Neural cell (in vitro differentiated cells): Measurements from ENCODE around the gene SLC4A2. TPM values are rescaled to one million over a fixed set of nuclear protein-coding genes. Genes with fewer than 3 reads are reported as not detected.

ENCODE experiments used
- H2AFZ ChIP-seq: fragments of 200-600, 300-800 bp; sonication (generic), shearing (Covaris generic); 2 replicates; pipeline ENCODE4 v1.6.0; 2014; ENCODE audit warnings: low read depth, mild to moderate bottlenecking, antibody characterized with exemption, low read length, moderate library complexity
- H3F3A ChIP-seq: fragments of 200-600 bp; shearing (Covaris generic); 2 replicates; pipeline ENCODE4 v1.6.1; 2016; ENCODE audit warnings: mild to moderate bottlenecking, moderate library complexity, mixed read lengths, antibody characterized with exemption, low read length; ENCODE audit not compliant: insufficient read depth, poor library complexity, severe bottlenecking
- H3K27ac ChIP-seq: fragments of 200-600, 300-800 bp; sonication (generic), shearing (Covaris generic); 2 replicates; pipeline ENCODE4 v1.5.1; 2014; ENCODE audit warnings: mild to moderate bottlenecking, low read length, moderate library complexity
- H3K27me3 ChIP-seq: fragments of 300-800, 200-600 bp; sonication (generic), shearing (Covaris generic); 2 replicates; pipeline ENCODE4 v1.6.0; 2014; ENCODE audit warnings: mild to moderate bottlenecking, low read depth, low read length, moderate library complexity; ENCODE audit not compliant: insufficient read depth
- H3K36me3 ChIP-seq: fragments of 300-800, 200-600 bp; sonication (generic), shearing (Covaris generic); 2 replicates; pipeline ENCODE4 v1.5.1; 2014; ENCODE audit warnings: mild to moderate bottlenecking, antibody characterized with exemption, low read length, moderate library complexity; ENCODE audit not compliant: insufficient read depth
- H3K4me2 ChIP-seq: fragments of 300-800, 200-600 bp; sonication (generic), shearing (Covaris generic); 2 replicates; pipeline ENCODE4 v1.6.0; 2014; ENCODE audit warnings: mild to moderate bottlenecking, low read length
- H3K4me3 ChIP-seq: fragments of 300-800, 200-600 bp; sonication (generic), shearing (Covaris generic); 2 replicates; pipeline ENCODE4 v1.5.1; 2014; ENCODE audit warnings: mild to moderate bottlenecking, low read length, moderate library complexity
- H3K79me2 ChIP-seq: fragments of 200-600 bp; shearing (Covaris generic); replicated peaks from 2 replicates; pipeline ENCODE4 v1.6.0; 2014; ENCODE audit warnings: mild to moderate bottlenecking, low read length, moderate library complexity; ENCODE audit not compliant: insufficient read depth
- H3K9ac ChIP-seq: fragments of 300-800, 200-600 bp; sonication (generic), shearing (Covaris generic); 2 replicates; pipeline ENCODE4 v1.6.1; 2016; ENCODE audit warnings: mild to moderate bottlenecking, low read length, mixed read lengths
- H3K9me2 ChIP-seq: fragments of 200-600 bp; shearing (Covaris generic); 2 replicates; pipeline ENCODE4 v1.6.1; 2016; ENCODE audit warnings: mild to moderate bottlenecking, low read length, mixed read lengths; ENCODE audit not compliant: insufficient read depth
- H3K9me3 ChIP-seq: fragments of 200-600, 300-800 bp; sonication (generic), shearing (Covaris generic); 2 replicates; pipeline ENCODE4 v1.6.1; 2016; ENCODE audit warnings: mild to moderate bottlenecking, mixed run types, low read length, moderate library complexity, mixed read lengths
- H4K20me1 ChIP-seq: fragments of 200-600 bp; shearing (Covaris generic); 2 replicates; pipeline ENCODE4 v1.6.1; 2016; ENCODE audit warnings: mild to moderate bottlenecking, mixed run types; ENCODE audit not compliant: insufficient read depth
- CTCF ChIP-seq: fragments of 450-650 bp; IDR thresholded peaks from 2 replicates; pipeline ENCODE4 v1.5.1; 2014; ENCODE audit warnings: antibody characterized with exemption, mild to moderate bottlenecking, moderate library complexity; ENCODE audit not compliant: poor library complexity, severe bottlenecking
- EP300 ChIP-seq: fragments of 450-650 bp; conservative IDR thresholded peaks from 2 replicates; pipeline ENCODE4 v1.6.1; 2014; ENCODE audit warnings: antibody characterized with exemption, mild to moderate bottlenecking, moderate library complexity; ENCODE audit not compliant: poor library complexity, severe bottlenecking
- EZH2 ChIP-seq: fragments of 200-600, 300-800 bp; shearing (Covaris generic), sonication (generic); IDR thresholded peaks from 2 replicates; pipeline ENCODE4 v1.6.1; 2014; ENCODE audit warnings: antibody characterized with exemption, low read length, borderline replicate concordance, mild to moderate bottlenecking; ENCODE audit not compliant: insufficient read depth, poor library complexity, severe bottlenecking
- MXI1 ChIP-seq: fragments of 450-650 bp; conservative IDR thresholded peaks from 2 replicates; pipeline ENCODE4 v1.6.1; 2014; ENCODE audit warnings: antibody characterized with exemption, mild to moderate bottlenecking; ENCODE audit not compliant: poor library complexity, severe bottlenecking
- POLR2AphosphoS5 ChIP-seq: IDR thresholded peaks from 2 replicates; pipeline ENCODE4 v1.6.1; 2012
- RAD21 ChIP-seq: fragments of 450-650 bp; conservative IDR thresholded peaks from 2 replicates; pipeline ENCODE4 v1.6.1; 2014; ENCODE audit warnings: antibody characterized with exemption, mild to moderate bottlenecking, moderate library complexity
- REST ChIP-seq: IDR thresholded peaks from 2 replicates; pipeline ENCODE4 v1.6.1; 2012; ENCODE audit warnings: borderline replicate concordance
- SMC3 ChIP-seq: fragments of 450-650 bp; conservative IDR thresholded peaks from 2 replicates; pipeline ENCODE4 v1.6.1; 2014; ENCODE audit warnings: antibody characterized with exemption, mild to moderate bottlenecking, moderate library complexity; ENCODE audit not compliant: poor library complexity
- TAF1 ChIP-seq: IDR thresholded peaks from 2 replicates; pipeline ENCODE4 v1.6.1; 2012; ENCODE audit warnings: low read depth
- polyA plus RNA-seq: library from polyadenylated mRNA; depleted of rRNA; stranded (reverse); fragments of >200 nt; gene quantifications from 2 replicates; pipeline ENCODE4 v1.2.3, GENCODE V29; 2014

Gene SLC4A2
- polyA plus RNA-seq, 1 donor from 2014 or later, result 2.4 TPM

DNA sequence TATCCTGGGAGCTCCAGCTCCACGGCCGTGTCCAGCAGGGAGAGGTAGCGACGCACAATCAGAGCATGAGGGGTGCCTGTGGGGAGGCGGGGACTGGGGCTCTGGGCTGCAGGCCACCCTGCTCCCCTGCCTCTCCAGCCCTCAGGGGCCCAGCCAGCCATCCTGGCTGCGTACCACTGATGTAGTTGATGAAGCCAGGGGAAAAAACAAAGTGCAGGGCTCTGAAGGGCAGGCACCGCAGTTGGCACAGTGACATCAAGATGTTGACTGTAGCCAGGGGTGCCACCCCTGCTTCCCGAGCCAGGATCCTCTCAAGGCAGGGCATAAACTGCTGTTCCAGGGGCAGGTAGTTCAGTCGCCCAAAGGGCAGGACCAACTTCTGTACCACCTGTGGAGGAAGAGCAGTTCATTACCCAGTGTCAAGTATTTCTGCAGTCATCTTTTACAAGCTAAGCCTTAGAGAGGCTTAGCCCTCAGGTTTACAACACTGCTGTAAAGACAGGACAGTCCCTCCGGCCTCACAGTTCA, 18.4 kb downstream of the SLC4A2 start:
- no peaks in the 10 kb centered on the region for H3K9me2 ChIP-seq
- no peaks in the 10 kb centered on the region for H3K9me3 ChIP-seq
- no peak overlapping the region for H3K4me2 ChIP-seq
- TF ChIP-seq SMC3 (no peak), REST (no peak), EZH2 (no peak), EP300 (no peak)
- H3K9ac ChIP-seq, result no peak overlapping the region
- no peaks in the 10 kb centered on the region for H3F3A ChIP-seq
- no peak overlapping the region for H3K4me3 ChIP-seq
- no peaks in the 10 kb centered on the region for H3K27me3 ChIP-seq
- H4K20me1 ChIP-seq, result no peaks in the 10 kb centered on the region
- H3K36me3 ChIP-seq, result no peaks in the 10 kb centered on the region
- H2AFZ ChIP-seq, result no peak overlapping the region
- no peak overlapping the region for H3K27ac ChIP-seq
- H3K79me2 ChIP-seq, result peaks cover 13% of the 10 kb centered on the region

DNA sequence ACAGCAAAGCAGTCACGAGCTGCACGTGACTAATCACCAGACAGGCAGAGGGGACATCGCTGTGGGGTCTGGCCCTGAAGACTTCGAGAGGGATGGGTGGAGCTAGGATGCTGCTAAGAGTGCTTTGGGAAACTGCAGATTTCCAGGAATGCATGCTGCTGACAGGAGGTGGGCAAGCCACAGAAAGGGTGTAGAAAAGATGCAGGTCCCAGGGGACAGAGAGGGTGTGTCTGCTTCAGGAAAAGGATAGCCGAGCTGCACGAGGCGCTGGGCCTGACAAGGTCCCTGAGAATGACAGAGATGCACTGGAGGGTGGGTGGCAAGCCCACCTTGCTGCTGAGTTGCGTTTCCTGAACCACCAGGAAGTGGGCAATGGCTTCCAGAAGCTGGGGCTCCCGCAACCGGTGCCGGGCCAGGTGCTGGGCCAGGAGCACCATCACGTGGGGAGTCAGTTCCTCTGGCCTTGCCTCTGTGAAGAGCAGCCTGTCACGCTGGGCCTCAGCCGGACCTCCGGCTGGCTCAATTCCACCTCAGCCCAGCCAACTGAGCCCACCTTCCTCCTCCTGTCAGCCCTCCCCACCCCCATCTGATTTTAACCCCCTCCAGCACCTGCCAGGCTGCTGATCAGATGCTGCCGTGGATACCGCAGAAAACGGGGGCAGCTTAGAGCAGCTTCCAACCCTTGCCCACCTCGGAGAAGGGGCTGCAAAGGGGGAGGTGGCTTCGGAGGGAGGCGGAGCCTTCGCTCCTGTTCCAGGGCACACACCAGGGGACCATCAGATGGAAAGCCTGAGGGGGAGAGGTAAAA, 19.0 kb downstream of the SLC4A2 start:
- no peak for TF ChIP-seq POLR2AphosphoS5
- no peak for TF ChIP-seq RAD21
- TF ChIP-seq EP300, result no peak
- TF ChIP-seq MXI1, result no peak
- TF ChIP-seq CTCF, result no peak
- TF ChIP-seq REST, result no peak
- TF ChIP-seq TAF1, result no peak
- no peak for TF ChIP-seq SMC3
- no peaks in the 10 kb centered on the region for H3K36me3 ChIP-seq
- H3K9me3 ChIP-seq, result no peaks in the 10 kb centered on the region
- H3K27me3 ChIP-seq, result no peaks in the 10 kb centered on the region
- H3K79me2 ChIP-seq, result peaks cover 13% of the 10 kb centered on the region
- H3K9me2 ChIP-seq, result no peaks in the 10 kb centered on the region
- no peak overlapping the region for H3K4me3 ChIP-seq
- no peak overlapping the region for H3K9ac ChIP-seq
- H4K20me1 ChIP-seq, result no peaks in the 10 kb centered on the region
- no peaks in the 10 kb centered on the region for H3F3A ChIP-seq
- no peak overlapping the region for H3K4me2 ChIP-seq
- H3K27ac ChIP-seq, result no peak overlapping the region
- no peak overlapping the region for H2AFZ ChIP-seq
